GM10266 (cell line): ENCODE data around the gene STK11IP.
A peak's percentile ranks its signal among the peaks of the same experiment; 100 is the strongest.

Experiments
- DNase-seq: peaks from one replicate; pipeline ENCODE4 v3.0.0; 2012; ENCODE audit errors: extremely low spot score
- CTCF ChIP-seq: IDR thresholded peaks from 2 replicates; pipeline ENCODE4 v1.5.1; 2012; ENCODE audit warnings: mild to moderate bottlenecking, low read depth; ENCODE audit not compliant: control insufficient read depth, insufficient read depth; ENCODE audit errors: missing control alignments

STK11IP gene

GRCh38 chr2:219632760-219633105 is 35.1 kb downstream of the STK11IP start:
- no peak for DNase-seq
- no peak for TF ChIP-seq CTCF

- no peak for TF ChIP-seq CTCF
- no peak for DNase-seq
Observed at GRCh38 chr2:219633276-219634065, 35.8 kb downstream of the STK11IP start.

GRCh38 chr2:219634171-219634940 is 36.7 kb downstream of the STK11IP start:
- TF ChIP-seq CTCF: no peak
- no peak for DNase-seq

- TF ChIP-seq CTCF: no peak
- DNase-seq: no peak
Observed at GRCh38 chr2:219634951-219635751, 37.5 kb downstream of the STK11IP start.

GRCh38 chr2:219636144-219636915 is 38.7 kb downstream of the STK11IP start:
- peak; percentile 4 for DNase-seq
- no peak for TF ChIP-seq CTCF

GRCh38 chr2:219636941-219637841 is 39.5 kb downstream of the STK11IP start:
- DNase-seq: peak; percentile 8
- no peak for TF ChIP-seq CTCF
